ENCODE data around the gene DMD.

DMD gene

DNA sequence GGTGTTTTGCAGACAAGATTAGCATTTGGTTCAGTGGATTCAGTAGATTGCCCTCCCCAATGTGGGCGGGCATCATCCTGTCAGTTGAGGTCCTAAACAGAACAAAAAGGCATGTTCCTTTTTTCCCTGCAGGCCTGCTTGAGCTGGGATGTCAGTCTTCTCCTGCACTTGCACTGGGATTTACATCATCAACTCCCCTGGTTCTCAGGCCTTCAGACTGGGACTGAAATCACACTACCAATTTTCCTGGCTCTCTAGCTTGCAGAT is 1860.6 kb downstream of the DMD start:
- TF ChIP-seq, protein P1, sequence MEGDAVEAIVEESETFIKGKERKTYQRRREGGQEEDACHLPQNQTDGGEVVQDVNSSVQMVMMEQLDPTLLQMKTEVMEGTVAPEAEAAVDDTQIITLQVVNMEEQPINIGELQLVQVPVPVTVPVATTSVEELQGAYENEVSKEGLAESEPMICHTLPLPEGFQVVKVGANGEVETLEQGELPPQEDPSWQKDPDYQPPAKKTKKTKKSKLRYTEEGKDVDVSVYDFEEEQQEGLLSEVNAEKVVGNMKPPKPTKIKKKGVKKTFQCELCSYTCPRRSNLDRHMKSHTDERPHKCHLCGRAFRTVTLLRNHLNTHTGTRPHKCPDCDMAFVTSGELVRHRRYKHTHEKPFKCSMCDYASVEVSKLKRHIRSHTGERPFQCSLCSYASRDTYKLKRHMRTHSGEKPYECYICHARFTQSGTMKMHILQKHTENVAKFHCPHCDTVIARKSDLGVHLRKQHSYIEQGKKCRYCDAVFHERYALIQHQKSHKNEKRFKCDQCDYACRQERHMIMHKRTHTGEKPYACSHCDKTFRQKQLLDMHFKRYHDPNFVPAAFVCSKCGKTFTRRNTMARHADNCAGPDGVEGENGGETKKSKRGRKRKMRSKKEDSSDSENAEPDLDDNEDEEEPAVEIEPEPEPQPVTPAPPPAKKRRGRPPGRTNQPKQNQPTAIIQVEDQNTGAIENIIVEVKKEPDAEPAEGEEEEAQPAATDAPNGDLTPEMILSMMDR (conservative IDR thresholded peaks at IDR 0.05) = no peak
- no peak for TF ChIP-seq ZFX (IDR thresholded peaks at IDR 0.05)
- H3K27ac ChIP-seq = no peak overlapping the region

DNA sequence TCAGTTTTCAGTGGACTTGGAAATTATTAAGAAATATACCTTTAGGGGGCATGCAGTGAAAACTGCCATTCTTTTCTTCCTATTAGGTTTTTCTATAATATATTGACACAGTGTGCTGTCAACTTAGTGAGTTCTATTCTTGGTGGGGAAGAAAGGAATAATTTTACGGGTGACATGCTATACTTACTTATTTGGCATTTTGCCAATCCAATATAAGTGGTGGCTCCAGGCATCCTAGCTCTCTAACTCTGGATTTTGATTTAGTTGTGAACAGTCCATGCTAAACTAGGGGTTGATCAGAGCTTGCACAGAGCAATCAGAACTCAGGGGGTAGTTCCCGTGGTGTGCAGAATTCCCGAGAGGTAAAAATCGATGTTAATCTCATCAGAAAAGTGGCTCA is 1861.8 kb downstream of the DMD start:
- H3K27ac ChIP-seq = no peak overlapping the region
- TF ChIP-seq ZFX (IDR thresholded peaks at IDR 0.05) = no peak
- TF ChIP-seq, protein P1 (conservative IDR thresholded peaks at IDR 0.05) = no peak

DNA sequence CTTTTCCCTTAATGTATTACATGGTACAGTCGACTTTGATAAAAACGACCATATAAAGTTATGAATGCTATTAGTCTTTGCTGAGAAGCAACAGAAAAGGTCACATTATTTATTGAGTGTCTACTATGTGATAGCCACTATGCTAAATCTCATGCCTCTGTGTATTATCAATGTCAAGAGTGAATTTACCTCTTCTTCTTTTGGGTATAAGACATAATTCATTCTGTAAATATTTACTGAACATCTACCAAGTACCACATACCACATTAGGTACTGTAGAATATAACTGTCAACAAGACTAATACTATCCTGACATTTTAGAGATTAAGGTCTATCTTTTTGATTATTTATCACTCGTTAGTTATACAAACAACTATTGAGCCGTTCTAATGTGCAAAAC is 1870.8 kb downstream of the DMD start:
- TF ChIP-seq ZFX (IDR thresholded peaks at IDR 0.05) = no peak
- TF ChIP-seq, protein P1 (conservative IDR thresholded peaks at IDR 0.05) = no peak
- no peak overlapping the region for H3K27ac ChIP-seq

DNA sequence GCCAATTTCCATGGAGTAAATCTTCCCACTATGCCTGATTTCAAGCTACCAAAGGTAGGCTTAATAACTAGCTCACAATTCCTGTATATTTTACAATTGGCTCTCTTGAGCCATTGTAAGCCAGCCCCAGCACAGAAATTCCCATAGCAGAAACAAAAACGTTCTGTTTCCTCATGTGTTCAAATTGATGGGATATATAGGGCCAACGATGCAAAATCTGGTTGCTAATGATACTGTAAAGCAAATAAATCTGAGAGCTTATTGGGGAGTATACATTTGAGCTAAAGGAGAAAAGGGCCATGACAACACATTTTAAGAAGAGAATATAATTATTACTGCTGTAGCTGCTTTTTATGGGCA is 1872.4 kb downstream of the DMD start:
- no peak overlapping the region for H3K27ac ChIP-seq
- TF ChIP-seq ZFX (IDR thresholded peaks at IDR 0.05) = no peak
- TF ChIP-seq, protein P1 (conservative IDR thresholded peaks at IDR 0.05) = no peak

DNA sequence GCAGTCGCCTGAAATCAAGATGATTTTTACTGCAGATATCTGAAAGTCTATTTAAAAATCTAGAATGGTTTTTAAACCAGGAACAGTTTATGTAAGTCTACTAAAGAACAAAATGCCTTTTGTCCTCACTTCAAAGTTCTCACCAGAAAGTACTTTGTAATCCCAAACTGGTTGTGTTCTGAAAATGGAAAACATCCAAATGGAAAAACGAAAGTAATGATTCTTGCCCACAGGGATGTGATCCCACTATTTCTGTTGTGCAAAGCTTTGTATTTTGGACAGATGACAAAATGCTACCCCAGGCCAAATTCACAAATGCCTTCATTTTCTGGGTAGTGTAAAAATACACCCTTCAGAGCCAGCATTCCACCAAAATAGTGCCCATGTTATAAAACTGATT is 1874.0 kb downstream of the DMD start:
- H3K27ac ChIP-seq = no peak overlapping the region
- TF ChIP-seq ZFX (IDR thresholded peaks at IDR 0.05) = no peak
- TF ChIP-seq, protein P1 (conservative IDR thresholded peaks at IDR 0.05) = no peak

DNA sequence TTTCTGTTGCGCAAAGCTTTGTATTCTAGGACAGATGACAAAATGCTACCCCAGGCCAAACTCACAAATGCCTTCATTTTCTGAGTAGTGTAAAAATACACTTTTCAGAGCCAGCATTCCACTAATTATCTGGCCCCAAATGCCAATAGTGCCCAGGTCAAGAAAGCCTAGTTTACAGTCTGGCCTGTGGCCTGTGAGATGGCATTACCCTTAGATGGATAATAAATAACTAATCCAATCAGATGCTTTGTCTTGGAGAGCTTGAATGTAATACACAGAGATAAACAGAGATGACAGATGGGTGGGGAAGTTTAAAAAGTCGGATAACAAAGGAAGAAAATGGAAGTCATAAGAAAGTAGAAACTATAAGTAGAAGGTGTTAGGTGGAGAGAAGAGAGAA is 1874.9 kb downstream of the DMD start:
- H3K27ac ChIP-seq = no peak overlapping the region
- TF ChIP-seq, protein P1 (conservative IDR thresholded peaks at IDR 0.05) = no peak
- TF ChIP-seq ZFX (IDR thresholded peaks at IDR 0.05) = no peak

DNA sequence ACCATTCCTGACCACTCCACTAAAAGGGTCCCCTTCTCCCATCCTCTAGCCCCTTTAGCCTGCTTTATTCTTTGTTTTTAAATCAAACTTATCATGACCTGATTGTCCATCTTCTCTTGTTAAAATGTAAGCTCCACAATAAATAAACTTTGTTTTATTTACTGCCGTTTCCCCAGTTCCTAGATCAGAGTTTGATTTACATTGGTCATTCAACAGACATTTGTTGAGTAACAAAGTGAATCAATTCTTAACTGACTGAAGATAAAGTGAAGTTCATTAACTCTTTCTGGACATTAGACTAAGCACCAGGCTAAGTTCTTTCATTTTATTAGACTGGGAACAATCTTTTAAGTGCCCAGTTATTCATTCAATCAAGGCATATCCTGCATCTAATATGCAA is 1876.4 kb downstream of the DMD start:
- no peak for TF ChIP-seq ZFX (IDR thresholded peaks at IDR 0.05)
- TF ChIP-seq, protein P1 (conservative IDR thresholded peaks at IDR 0.05) = no peak
- no peak overlapping the region for H3K27ac ChIP-seq

Data from C4-2B (cell line).